Mononuclear cell (primary cell): Measurements from ENCODE around the gene SDK2. TPM values are rescaled to one million over a fixed set of nuclear protein-coding genes. Genes with fewer than 3 reads are reported as not detected.

Experiments
- H3K27me3 ChIP-seq: 2 replicates; pipeline ENCODE4 v1.6.0; 2011; ENCODE audit warnings: low read length, control low read depth; ENCODE audit not compliant: insufficient read depth
- H3K4me1 ChIP-seq: 2 replicates; pipeline ENCODE4 v1.5.1; 2011; ENCODE audit warnings: mild to moderate bottlenecking, low read length, control low read depth; ENCODE audit not compliant: insufficient read depth
- H3K4me3 ChIP-seq: 2 replicates; pipeline ENCODE4 v1.5.1; 2011; ENCODE audit warnings: mild to moderate bottlenecking, low read length, moderate library complexity
- H3K9me3 ChIP-seq: 2 replicates; pipeline ENCODE4 v1.5.1; 2011; ENCODE audit warnings: low read depth, mild to moderate bottlenecking, control low read depth, low read length
- total RNA-seq: library from RNA; depleted of rRNA; stranded (reverse); fragments of >200 nt; gene quantifications from one replicate; pipeline ENCODE4 v1.2.3, GENCODE V29; 2012

The SDK2 gene
- total RNA-seq, 1 donor = 2.0 TPM

DNA sequence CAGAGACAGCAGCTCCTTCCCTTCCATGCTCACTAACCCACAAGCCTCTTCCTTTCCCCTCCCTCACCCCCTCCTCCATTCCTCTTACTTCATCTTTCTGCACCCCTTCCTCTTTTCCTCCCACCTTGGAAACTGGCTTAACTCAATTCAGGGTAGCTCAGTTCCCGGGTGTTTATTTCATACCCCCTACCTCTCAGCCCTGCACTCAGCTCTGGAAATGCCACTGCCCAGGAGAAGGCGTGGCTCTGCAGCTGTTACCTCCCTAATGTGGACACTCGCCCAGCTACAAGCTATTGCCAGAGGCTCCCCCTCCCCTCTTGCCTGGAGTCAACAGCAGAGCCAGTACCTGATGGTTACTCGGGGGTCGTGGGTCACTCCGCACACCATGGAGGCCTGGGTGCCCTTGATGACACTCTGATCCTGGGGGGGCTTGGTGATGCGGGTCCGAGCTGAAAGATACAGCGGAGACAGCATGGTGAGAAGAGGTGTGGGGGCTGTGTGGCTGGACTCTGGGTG, 214.0 kb downstream of the SDK2 start:
- H3K4me3 ChIP-seq = no peak overlapping the region
- H3K27me3 ChIP-seq = no peaks in the 10 kb centered on the region
- peaks cover 15% of the 10 kb centered on the region for H3K4me1 ChIP-seq
- no peaks in the 10 kb centered on the region for H3K9me3 ChIP-seq

DNA sequence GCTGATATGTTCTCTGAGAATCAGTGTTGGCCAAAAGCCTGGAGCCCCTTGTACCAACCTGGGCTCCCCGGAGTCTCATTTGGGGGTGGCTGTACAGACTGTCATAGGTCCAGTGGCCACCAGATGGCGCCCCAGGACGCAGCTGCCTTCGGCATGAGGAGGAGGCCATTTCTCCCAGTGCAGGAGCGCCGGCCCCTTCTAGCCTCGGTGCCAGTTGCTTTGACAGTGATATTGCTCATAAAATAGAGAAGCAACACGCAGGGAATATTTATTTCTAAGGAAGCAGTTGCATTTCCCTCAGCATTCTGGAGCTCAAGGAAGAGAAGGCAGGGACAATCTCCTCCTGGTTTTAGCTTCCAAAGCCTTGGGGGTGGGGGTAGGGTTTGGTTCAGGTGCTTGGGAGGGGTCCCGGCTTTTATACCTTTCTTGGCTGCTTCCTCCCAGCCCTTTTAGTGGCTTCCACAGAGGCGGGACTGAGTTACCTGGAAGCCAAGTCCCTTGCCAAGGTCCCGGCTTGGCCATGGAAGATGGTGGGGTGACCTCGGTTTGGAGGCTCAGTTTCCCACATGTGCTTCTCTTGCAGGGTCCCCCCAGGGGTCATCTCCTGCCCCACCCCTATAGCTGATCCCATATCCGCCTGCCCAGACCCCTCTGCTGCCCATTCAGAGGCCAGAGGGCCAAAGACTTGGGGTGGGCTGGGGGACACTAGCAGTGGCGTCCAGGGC, 214.6 kb downstream of the SDK2 start:
- Histone ChIP-seq H3K4me3 (no peak overlapping the region), H3K27me3 (no peaks in the 10 kb centered on the region), H3K9me3 (no peaks in the 10 kb centered on the region), H3K4me1 (peaks cover 15% of the 10 kb centered on the region)

- peaks cover 15% of the 10 kb centered on the region for H3K4me1 ChIP-seq
- H3K4me3 ChIP-seq = no peak overlapping the region
- no peaks in the 10 kb centered on the region for H3K27me3 ChIP-seq
- H3K9me3 ChIP-seq = no peaks in the 10 kb centered on the region
Measured at GRCh38 chr17:73427198-73427597, 217.0 kb downstream of the SDK2 start.

DNA sequence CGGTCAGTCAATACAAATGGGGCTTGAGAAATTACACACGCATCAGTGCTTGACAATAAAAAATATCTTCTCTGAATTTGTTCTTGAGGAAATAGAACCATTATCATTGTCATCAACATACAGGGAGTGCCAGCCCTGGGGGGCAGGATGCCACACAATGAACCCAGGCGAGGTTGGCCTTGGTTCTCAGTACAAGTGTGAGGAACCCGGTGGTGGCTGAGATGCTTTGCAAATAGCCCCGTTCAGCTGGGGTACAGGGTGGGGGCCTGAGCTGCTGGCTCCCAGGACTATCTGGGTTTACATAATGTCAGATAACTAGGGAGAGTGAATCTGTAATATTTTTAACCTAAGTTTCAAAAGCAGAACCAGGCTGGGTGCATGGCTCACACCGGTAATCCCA, 219.7 kb downstream of the SDK2 start:
- H3K4me1 ChIP-seq = peaks cover 3% of the 10 kb centered on the region
- no peak overlapping the region for H3K4me3 ChIP-seq
- H3K27me3 ChIP-seq = no peaks in the 10 kb centered on the region
- no peaks in the 10 kb centered on the region for H3K9me3 ChIP-seq

DNA sequence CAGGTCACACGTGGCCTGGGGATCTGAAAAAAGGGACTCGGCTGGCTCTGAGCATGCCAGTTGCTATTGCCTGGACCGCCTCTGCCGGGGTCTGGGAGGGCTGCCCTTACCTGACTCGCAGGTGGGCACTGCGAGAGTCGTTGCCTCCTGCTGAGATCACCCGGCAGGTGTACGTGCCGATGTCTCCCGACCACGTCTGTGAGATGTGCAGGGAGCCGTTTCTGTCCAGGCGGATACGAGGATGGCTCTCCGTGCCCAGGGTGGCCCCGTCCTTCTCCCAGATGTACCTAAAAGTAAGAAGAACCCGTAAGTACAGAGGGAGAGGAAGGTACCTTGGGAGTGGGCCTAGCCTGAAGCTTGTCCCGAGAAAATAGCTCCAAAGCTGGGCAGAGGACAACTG, 220.4 kb downstream of the SDK2 start:
- Histone ChIP-seq H3K4me3 (no peak overlapping the region), H3K9me3 (no peaks in the 10 kb centered on the region), H3K27me3 (no peaks in the 10 kb centered on the region), H3K4me1 (no peaks in the 10 kb centered on the region)

DNA sequence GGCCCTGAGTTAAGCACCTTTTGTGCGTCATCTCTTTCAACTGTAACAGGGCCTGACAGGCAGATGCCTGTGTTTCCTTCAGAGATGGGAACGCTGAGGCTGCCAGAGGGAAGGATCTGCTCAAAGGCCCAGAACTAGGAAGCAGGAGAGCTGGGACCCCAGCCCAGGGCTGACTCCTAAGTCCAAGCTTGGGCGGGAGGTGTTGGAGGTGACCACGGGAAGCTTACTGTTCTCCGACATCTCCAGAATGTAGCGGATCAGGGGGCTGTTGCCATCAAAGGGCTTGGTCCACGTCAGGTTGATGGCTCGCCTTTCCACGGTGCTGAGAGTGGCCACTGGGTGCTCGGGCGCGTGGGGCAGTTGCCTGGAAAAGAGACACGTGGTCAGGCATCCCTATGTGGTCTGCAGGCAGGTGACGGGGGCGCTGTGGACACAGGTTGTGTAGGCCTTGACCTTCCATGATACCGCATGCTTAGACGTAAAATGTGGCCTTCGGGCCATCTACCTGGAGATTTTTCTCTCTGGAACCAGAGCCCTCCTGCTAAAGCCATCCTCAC, 221.0 kb downstream of the SDK2 start:
- Histone ChIP-seq H3K27me3 (no peaks in the 10 kb centered on the region), H3K4me1 (no peaks in the 10 kb centered on the region), H3K4me3 (no peak overlapping the region), H3K9me3 (no peaks in the 10 kb centered on the region)

DNA sequence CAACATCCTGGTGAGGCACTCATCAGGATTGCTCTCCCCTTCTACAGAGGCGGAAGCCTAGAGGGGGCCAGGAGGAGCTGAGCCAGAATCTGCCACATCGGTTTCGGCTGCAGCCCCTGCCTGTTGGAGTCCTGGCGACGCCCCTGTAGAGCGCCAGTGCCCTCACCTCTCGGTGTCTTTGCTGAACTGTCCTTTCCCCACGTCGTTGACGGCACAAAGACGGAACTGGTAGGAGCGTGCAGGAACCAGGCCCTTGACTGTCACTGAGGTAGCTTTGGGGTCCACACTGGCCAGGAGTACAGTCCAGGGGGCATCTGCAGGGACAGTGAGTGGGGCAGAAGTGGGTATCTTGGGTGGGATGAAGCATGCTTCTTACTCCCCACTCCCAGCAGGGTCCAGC, 222.1 kb downstream of the SDK2 start:
- Histone ChIP-seq H3K9me3 (no peaks in the 10 kb centered on the region), H3K4me1 (no peaks in the 10 kb centered on the region), H3K4me3 (no peak overlapping the region), H3K27me3 (no peaks in the 10 kb centered on the region)

DNA sequence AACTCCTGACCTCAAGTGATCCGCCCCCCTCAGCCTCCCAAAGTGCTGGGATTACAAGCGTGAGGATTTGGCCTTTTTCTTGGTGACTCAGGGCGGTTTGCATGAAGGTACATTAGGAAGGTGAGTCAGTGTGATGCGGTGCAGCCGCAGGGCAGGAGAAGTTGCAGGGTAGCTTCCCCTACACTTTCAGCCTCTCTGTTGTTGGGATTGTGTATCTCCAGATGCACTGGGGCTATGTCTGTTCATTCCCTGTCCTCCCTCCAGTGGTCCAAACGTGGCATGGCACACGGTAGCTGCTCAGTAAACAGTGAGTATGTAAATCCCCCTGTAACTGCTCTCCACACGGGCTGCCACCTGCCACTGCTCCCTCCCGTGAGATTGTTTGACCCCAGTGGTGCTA, 223.3 kb downstream of the SDK2 start:
- H3K27me3 ChIP-seq = no peaks in the 10 kb centered on the region
- no peaks in the 10 kb centered on the region for H3K9me3 ChIP-seq
- no peaks in the 10 kb centered on the region for H3K4me1 ChIP-seq
- H3K4me3 ChIP-seq = no peak overlapping the region

DNA sequence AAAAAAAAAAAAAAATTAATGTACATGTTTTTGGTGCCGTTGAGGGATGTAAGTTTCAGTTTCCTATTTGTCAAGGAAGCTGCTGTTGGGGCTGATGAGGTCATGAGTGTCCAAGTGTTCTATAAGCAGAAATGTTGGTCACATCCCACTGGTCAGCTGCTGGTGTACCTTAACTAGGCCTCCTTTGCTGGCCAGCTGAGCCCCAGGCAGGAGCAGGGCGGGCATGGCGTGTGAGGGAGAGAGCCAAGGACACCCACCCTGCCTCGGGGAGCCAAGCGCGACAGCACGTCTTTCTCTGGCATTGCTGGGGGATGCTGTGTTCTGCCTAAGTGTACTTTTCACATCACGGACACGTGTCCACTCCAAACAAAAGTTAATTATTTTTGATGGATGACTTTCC, 224.4 kb downstream of the SDK2 start:
- H3K9me3 ChIP-seq = no peaks in the 10 kb centered on the region
- no peak overlapping the region for H3K4me3 ChIP-seq
- H3K4me1 ChIP-seq = no peaks in the 10 kb centered on the region
- H3K27me3 ChIP-seq = no peaks in the 10 kb centered on the region

GRCh38 chr17:73419051-73419450, 225.2 kb downstream of the SDK2 start:
- Histone ChIP-seq H3K27me3 (no peaks in the 10 kb centered on the region), H3K4me3 (no peak overlapping the region), H3K9me3 (no peaks in the 10 kb centered on the region), H3K4me1 (no peaks in the 10 kb centered on the region)

GRCh38 chr17:73415782-73416181, 228.5 kb downstream of the SDK2 start:
- H3K4me1 ChIP-seq = no peaks in the 10 kb centered on the region
- no peaks in the 10 kb centered on the region for H3K27me3 ChIP-seq
- H3K9me3 ChIP-seq = no peaks in the 10 kb centered on the region
- H3K4me3 ChIP-seq = no peak overlapping the region

DNA sequence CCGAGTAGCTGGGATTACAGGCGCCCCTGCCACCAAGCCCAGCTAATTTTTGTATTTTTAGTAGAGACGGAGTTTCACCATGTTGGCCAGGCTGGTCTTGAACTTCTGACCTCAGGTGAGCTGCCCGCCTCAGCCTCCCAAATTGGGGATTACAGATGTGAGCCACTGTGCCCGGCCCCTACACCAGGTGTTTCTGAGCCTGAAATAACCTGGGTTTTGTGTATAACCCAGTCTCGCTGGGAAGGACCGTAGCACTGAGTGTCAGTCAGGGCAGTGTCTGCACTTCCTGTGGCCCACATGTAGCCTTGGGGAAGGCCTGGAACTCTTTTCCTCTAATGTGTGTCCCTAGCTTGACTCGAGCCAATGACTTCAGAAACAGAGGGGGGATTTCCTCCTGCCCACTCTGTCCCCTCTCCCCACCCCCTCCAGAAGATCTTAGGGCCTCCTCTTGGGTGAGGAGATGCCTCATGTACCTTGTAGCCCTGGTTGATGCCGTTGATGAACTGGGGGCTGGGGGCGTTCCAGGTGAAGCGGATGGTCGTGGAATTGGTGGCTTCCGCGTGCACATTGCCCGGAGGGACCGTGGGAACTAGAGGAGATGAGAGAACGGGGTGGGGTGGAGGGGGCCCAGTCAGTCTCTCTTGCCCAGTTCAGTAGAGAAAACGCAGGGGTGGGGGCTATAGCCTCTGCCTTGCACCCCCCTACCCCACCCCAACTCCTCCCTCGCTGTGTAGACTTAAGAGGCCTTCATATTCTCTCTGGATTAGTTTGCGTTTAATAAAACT, 229.9 kb downstream of the SDK2 start:
- Histone ChIP-seq H3K27me3 (no peaks in the 10 kb centered on the region), H3K9me3 (no peaks in the 10 kb centered on the region), H3K4me3 (no peak overlapping the region), H3K4me1 (no peaks in the 10 kb centered on the region)

- Histone ChIP-seq H3K27me3 (no peaks in the 10 kb centered on the region), H3K4me3 (no peak overlapping the region), H3K9me3 (no peaks in the 10 kb centered on the region), H3K4me1 (no peaks in the 10 kb centered on the region)
Measured at GRCh38 chr17:73412914-73413313, 231.3 kb downstream of the SDK2 start.

GRCh38 chr17:73411313-73411747, 232.9 kb downstream of the SDK2 start:
- Histone ChIP-seq H3K4me1 (no peaks in the 10 kb centered on the region), H3K4me3 (no peak overlapping the region)

GRCh38 chr17:73410586-73411312, 233.5 kb downstream of the SDK2 start:
- Histone ChIP-seq H3K4me1 (no peaks in the 10 kb centered on the region), H3K9me3 (no peaks in the 10 kb centered on the region), H3K27me3 (no peaks in the 10 kb centered on the region), H3K4me3 (no peak overlapping the region)

More at GRCh38 chr17:73411313-73411747, 232.9 kb downstream of the SDK2 start:
- no peaks in the 10 kb centered on the region for H3K9me3 ChIP-seq
- H3K27me3 ChIP-seq = no peaks in the 10 kb centered on the region
